HG03520 (cell line): ENCODE measurements around the gene SLC22A7.
"Not testable (repeated sequence)": the region's sequence is repeated elsewhere in the genome, so short reads cannot be mapped to it uniquely, and the experiment has no call there.

Experiments used
- ATAC-seq: cut with Tn5 transposase; IDR thresholded peaks from one replicate; pipeline ENCODE4 v1.9.1; 2021; ENCODE audit warnings: mild to moderate bottlenecking, moderate library complexity; ENCODE audit not compliant: unreplicated experiment

SLC22A7 gene

DNA sequence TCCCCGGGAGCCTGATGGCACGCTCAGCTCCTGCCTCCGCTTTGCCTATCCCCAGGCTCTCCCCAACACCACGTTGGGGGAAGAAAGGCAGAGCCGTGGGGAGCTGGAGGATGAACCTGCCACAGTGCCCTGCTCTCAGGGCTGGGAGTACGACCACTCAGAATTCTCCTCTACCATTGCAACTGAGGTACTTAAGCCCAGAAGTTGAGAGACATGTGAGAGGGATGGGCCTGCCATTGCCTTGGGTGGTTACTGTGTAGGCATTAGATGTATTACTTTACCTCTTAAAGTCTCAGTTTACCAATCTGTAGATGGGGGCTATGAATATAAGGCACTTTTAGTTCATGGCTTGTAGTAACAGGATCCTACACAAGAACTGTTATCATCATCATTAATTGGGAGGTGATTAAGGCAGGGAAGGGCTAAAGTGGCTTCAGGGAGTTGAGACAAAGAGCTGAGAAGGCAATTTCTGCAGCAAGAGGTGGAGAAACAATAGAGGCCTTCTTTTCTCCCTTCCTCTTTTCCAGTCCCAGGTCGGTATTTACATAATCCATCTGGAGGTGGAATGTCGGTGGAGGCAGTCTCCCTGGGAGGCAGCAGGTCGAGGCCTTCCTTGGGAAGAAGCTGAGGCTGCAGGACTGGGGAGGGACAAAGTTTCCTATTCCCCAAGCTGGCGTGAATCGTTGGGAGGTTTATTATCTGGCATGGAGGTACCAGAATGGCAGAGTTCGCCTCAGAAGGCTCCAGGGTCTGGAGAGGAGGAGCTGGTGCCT lies 691 bp downstream of the SLC22A7 start:
- no peak for ATAC-seq

DNA sequence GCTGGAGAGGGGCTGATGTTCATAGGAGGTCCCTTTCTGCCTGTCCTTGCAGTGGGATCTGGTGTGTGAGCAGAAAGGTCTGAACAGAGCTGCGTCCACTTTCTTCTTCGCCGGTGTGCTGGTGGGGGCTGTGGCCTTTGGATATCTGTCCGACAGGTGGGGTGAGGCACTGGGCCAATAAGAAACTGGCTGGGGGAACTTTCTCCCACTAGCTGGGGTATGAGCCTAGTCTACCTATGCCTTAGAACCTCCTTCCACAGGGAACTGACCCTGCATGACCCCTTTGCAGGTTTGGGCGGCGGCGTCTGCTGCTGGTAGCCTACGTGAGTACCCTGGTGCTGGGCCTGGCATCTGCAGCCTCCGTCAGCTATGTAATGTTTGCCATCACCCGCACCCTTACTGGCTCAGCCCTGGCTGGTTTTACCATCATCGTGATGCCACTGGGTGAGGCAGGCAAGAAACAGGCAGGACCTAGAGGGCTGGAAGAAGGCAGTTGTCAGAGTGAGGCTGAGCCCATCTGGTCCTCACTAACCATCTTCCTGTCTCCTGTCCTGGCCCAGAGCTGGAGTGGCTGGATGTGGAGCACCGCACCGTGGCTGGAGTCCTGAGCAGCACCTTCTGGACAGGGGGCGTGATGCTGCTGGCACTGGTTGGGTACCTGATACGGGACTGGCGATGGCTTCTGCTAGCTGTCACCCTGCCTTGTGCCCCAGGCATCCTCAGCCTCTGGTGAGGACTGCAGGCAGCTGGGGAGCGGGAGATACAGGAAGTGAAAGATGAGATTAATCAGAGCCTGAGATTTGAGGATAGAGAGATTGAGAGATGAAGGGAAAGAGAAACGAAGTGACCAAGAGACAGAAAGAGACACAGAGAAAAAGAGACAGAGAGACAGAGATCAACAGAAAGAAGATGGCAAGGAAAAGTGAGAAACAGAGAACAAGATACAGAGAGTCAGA lies 1.6 kb downstream of the SLC22A7 start:
- ATAC-seq: no peak

DNA sequence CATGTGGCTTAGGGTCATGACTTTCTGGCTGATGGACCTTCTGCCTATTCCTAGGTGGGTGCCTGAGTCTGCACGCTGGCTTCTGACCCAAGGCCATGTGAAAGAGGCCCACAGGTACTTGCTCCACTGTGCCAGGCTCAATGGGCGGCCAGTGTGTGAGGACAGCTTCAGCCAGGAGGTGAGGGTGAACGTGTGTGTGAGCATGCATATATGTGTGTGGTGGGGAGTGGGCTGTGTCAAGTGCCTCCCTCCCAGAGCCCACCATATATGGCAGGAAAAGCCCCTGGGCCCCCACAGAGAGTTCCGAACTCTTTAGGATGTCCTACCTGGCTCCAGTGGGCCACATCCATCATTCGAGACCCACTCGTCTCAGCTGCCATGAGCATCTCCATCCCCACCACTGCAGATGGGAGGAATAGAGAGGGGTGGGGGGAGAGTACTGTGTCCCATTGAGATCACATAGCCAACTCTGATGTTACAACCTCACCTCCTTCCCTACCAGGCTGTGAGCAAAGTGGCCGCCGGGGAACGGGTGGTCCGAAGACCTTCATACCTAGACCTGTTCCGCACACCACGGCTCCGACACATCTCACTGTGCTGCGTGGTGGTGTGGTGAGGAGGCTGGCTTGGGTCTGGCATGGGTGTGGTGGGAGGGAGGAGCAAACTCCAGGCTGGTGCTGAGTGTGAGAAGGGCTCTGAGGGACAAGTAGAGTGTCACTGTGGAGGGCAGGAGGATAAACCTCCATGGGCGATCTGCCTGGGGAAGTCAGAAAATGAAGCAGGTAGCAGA lies 3.2 kb downstream of the SLC22A7 start:
- ATAC-seq: no peak

DNA sequence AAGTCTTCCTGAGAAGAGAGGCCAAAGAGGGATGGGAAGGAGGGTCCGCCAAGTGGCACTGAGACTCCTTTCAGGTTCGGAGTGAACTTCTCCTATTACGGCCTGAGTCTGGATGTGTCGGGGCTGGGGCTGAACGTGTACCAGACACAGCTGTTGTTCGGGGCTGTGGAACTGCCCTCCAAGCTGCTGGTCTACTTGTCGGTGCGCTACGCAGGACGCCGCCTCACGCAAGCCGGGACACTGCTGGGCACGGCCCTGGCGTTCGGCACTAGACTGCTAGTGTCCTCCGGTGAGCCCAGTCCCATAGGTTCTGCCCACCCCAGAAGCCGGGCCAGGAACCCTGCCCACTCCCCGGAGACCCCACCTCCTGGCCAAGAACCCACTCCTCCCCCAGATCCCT lies 4.1 kb downstream of the SLC22A7 start:
- ATAC-seq: no peak

DNA sequence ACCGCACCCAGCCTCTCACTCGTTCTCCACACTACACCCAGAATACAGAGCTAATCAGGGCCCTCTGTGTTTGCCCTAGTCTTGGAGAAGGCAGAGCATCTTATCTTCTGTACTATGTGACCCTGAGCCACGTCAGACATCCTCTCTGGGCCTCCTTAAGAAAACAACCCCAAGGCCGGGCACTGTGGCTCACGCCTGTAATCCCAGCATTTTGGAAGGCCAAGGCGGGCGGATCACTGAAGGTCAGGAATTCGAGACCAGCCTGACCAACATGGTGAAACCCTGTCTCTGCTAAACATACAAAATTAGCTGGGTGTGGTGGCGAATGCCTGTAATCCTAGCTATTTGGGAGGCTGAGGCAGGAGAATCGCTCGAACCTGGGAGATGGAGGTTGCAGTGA lies 4.9 kb downstream of the SLC22A7 start:
- not testable (repeated sequence) for ATAC-seq

DNA sequence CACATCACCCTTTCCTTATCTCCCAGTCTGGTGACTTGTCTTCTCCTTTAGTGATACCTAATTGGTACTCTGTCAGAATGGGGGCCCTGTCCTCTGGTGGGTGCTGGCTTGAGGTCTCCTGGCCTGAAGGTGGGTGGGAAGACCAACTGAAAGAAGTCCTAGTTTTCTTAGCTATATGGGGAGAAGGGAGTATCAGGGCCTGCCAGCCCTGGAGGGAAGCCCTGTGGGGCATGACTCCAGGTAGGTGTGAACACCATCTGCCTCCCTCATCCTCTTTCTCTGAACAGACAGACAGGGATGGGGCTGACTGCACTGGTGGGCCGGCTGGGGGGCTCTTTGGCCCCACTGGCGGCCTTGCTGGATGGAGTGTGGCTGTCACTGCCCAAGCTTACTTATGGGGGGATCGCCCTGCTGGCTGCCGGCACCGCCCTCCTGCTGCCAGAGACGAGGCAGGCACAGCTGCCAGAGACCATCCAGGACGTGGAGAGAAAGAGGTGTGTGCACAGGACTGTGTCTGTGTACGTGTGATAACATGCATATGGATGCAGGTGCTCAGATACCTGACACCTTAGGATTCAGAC lies 5.8 kb downstream of the SLC22A7 start:
- ATAC-seq: no peak

DNA sequence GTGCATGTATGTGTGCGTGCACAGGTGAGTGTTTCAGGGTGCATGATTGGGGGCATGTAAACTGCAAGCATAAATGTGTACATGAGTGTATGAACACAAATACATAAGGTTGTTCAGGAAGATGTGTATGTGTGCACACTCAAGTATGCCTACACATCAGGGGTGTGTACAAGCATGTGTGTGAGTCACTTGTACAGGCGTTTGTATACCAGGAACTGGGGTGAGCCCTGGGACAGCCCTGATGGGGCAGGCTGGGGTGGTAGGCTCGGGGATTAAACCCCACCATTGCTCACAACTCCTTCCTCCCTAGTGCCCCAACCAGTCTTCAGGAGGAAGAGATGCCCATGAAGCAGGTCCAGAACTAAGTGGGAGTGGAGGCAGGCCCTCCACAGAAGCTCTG lies 6.3 kb downstream of the SLC22A7 start:
- no peak for ATAC-seq

DNA sequence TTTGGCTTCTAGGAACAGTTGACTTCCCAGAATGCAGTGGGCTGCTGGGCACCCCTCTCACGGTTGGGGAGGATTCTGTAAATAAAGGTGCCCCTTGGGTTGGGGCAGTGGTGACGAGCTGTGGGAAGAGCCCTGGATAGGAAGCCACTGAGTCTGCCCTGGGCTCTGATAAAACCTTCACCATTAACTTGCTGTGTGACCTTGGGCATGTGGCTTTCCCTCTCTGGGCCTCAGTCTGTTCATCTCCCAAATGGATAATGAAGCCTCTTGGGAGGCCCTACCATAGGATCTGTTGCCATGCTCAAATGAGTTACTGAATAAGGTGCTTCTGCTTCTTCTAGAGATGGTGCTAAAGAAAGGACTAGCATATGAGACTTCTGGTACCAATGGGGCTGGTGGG lies 6.8 kb downstream of the SLC22A7 start:
- ATAC-seq: no peak

DNA sequence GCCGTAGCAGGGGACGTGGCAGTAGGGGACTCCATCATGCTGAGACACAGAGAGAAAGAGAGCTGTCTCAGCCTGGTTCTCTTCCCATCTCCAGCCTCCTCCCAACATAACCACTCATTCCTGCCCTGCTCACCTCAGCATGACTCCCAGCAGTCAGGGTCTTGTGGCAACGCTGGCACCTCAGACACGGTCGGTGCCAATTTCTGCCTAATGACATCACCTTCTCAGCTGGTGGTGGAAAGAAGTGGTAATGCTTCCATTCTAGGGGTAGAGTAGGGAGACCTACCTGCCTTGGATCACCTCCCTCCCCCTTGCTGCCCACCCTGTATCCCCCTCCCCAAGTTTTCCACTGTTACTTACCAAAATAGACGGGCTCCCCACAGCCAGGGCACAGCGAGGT lies 8.0 kb downstream of the SLC22A7 start:
- ATAC-seq: no peak

DNA sequence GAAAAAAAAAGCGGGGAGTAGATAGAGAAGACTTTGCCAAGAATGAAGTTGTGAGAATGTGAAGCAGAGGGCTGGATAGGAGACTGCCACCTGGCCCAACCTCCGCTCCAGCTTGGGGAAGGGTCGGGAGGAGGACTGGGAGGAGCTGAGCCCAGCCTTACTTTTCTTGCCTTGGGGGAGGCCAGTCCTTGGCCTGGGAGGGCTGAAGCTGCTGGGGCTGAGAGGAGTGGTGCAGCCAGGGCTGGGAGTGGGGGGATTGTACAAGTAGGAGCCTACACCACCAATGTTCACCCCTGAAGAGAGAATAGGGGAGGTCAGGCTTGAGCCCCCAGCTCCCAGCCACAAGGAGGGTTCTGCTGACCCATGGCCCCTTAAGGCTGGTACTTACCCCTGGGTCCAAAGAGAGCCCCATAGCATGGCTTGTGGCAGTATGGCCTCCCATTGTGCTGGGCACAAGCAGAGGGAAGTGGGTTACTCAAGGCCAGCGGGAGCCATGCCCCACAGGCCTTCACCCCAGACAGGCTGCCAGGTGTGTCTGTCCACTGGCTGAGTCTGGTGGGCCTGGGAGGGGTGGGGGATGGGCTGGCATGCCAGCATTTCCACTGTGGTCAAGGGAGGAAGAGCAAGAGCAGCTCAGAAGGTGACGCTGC lies 9.5 kb downstream of the SLC22A7 start:
- ATAC-seq: no peak

DNA sequence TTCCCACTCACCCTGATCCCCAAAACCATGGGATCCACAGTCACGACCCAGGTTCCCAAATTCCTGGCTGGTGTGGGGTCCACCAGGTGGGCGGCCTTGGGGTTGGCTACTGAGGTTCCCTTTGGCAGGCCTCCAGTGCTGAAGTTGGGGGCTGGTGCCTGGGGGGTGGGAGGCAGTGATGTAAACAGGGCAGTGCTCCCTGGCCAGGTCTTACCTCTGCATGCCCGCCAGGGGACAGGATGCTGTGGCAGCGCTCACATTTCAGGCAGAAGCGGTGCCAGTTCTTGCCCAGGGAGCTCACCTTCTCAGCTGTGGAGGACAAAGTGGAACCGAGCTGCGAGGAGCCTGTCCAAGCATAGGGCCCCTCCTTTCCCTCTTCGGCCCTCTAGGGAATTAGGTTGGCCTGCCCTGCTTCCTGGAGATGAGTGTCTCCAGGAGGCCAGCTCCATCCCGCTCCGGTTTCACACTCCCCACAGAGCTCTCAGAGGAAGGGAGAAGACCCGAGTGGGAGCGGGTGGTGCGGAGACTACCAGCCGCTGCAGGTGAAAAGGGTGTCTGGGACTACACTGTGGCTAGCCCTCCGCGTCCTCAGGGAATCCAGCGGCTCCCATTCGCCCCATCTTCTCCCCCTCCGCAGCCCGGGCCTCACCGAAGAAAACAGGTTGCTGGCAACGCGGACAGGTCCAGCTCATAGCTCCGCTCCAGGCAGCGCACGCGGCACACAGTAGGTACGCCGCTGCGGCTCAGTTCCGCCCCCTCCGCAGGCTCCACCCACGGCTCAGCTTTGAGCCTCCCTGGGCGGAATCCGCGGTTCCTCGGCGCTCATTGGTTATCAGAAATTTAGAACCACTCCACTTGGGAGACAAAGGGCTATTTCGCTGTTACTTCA lies 10.3 kb downstream of the SLC22A7 start, which contains the start of gene CRIP3:
Gene CRIP3 (minus strand): TSS at position 726 of the 889 bp plus-strand sequence. CDS start 34 bp downstream, at position 692.
- ATAC-seq: no peak

DNA sequence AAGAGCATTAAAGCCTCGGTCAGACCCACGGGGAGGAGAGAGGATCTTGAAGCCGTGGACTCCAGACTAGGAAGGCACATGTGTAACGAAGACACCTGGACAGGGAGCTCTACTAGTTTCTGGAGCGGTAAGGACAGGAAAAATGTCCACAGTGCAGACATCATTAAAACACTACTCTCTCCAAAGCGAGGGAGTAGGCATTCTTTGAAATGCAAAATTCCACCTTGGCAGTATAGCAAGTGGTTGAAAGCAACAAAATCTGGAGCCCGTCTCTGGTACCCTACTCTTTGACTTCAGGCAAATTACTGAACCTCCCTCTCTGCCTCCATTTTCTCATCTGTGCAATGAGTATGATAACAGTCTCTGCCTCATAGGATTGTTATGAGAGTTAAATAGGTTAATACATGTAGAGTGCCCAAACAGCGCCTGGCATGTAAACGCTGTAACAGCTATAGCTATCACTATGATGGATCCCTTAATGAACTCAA lies 11.0 kb downstream of the SLC22A7 start:
- no peak for ATAC-seq

DNA sequence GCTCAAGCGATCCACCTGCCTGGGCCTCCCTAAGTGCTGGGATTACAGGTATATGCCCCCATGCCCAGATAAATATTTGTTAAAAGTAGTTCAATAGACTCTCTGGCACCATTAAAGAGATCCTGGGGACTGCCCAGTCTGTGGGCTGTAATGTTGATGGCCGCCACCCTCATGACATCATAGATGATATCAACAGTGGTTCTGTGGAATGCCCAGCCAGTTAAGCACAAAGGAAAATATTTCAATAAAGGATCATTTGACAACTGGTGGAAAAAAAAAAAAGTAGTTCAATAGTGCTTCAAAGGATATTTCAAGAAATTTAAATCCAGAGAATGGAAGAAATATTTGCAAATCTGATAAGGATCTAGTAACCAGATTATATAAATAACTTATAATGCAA lies 12.1 kb downstream of the SLC22A7 start:
- no peak for ATAC-seq

DNA sequence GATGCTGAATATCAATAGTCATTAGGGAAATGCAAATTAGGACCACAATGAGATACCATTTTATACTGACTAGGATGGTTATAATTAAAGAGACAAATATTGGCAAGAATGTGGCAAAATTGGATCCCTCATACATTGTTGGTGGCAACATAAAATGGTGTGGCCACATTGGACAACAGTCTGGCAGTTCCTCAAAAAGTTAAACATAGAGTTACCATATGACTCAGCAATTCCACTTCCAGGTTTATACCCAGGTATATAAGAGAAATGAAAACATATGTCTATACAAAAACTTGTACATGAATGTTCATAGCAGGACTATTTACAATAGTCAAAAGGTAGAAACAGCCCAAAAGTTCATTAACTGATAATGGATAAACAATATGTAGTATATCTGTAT lies 12.6 kb downstream of the SLC22A7 start:
- no peak for ATAC-seq

DNA sequence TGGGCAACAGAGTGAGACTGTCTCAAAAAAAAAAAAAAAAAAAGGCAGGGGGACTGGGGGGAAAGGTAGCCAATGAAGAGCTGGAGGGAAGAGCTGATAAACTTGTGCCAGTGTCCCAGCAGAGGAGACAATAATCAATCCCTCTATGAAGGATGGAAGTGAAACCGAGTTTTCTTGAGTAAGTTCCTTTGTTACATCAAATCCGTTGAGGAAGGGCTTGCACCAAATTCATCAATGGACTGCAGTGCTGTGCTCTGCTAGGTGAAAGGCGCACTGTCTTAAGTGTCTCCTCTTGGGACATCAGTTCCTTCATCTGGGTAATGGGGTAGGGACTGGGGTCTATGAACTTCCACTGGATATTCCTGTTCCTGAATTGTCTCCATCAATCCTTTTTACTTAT lies 13.6 kb downstream of the SLC22A7 start:
- no peak for ATAC-seq

DNA sequence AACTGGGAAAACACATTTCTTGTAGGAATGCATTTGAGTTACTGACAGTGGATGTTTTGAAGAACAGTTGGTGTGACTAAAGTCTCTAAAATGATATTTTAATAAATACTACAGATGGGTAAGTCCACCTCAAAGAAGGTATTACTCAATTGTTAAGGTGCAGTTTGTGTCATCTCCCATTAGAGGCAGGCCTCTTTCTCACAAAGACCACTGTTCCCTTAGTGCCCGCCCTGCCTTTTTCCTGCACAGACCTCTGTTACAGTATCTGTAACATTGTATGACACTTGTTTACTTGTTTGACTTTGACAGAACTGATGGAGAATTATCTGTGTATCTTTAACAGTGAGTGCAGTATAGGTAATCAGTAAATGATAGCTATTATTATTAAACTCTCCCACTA lies 15.8 kb downstream of the SLC22A7 start:
- ATAC-seq: no peak

DNA sequence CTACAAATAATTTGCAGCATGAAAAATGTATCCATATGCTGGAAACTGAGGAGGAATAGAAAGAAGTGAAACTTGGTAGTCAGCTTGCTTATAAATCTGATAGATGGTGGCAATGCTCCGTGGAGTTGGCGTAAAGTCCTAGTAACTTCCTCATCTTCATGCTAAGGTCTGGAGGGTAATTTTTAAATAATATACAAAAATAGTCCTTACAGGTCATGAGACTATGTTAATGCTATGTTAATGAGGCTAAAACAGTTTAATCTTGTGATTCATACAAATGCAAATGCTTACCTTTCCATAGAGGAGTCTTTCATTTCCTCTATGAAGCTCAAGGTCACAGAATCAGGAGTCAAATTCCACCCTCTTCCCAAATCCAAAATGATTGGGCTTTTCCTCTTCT lies 20.0 kb downstream of the SLC22A7 start:
- ATAC-seq: no peak

DNA sequence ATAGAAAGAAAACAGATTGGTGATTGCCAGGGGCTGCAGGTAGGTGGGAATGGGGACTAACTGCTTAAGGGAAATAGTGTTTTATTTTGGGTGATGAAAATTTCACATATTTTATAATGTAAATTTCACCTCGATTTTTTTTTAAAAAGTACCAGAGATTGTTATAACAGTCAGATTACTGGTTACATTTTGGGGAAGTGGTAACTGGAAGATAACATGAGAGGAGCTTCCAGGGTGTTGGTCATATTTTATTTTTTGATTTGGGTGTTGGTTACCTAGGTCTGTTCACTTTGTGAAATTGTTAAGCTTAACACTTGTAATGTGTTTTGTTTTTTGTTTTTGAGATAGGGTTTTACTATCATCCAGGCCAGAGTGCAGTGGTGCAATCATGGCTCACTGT lies 27.8 kb downstream of the SLC22A7 start:
- ATAC-seq: no peak

DNA sequence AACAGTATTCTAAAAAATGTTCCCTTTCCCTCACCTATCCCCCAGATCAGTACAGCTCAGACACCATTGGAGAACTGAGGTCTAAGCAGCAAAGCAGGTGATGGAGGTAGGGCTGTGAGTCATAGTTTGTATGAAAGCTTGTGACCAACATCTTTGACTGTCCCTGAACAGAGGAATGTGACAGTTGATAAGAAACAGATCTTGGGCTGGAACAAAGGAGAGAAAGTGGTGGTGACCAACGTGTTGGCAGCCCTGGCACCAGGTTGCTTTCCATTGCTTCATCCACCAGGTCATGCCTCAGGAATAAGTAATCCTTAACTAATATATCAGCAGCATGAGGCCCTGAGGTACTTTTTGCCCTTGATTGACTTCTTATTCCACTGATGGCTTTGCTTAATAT lies 30.5 kb downstream of the SLC22A7 start:
- ATAC-seq: no peak
